ENCODE results near the gene FBLN7.

The FBLN7 gene

DNA sequence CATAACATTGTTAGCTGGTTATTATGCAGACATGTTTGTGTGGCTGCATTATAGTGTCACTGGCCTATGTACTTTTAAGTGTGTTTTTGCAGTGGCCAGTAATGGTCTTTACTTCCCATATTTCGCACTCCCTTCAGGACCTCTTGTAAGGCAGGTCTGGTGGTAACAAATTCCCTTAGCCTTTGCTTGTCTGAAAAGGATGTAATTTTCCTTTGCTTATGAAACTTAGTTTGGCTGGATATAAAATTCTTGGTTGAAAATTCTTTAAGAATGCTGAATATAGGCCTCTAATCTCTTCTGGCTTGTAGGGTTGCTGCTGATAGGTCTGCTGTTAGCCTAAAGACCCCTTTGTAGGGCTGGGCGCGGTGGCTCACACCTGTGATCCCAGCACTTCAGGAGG lies 82.0 kb downstream of the FBLN7 start:
- DNase-seq (ENCODE audit: insufficient read length, low spot score) (no peak), FAIRE-seq (no peak)

- DNase-seq (ENCODE audit: insufficient read length, low spot score): no peak
- no peak for FAIRE-seq
Observed at GRCh38 chr2:112220831-112221230, 82.6 kb downstream of the FBLN7 start.

- FAIRE-seq (peak; percentile 67), DNase-seq (ENCODE audit: insufficient read length, low spot score) (no peak)
Observed at GRCh38 chr2:112229348-112229747, 91.2 kb downstream of the FBLN7 start.

DNA sequence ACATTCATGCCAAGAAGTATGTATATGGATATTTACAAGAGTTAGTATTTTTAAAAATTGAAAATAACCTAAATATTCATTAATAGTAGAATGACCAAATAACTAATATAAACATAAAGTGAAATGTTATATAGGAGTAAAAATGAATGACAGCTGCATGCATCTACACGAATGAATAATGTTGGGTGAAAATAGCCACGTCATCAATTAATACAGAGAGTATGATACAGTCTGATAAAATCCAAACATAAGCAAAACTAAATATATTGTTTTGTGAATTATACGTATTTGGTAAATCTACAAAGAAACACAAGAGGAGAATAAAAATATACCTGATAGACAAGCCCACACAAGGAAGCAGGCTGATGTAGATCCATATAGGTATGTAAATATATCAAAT lies 92.2 kb downstream of the FBLN7 start:
- FAIRE-seq: no peak

More for the DNA sequence above, 92.2 kb downstream of the FBLN7 start:
- DNase-seq (ENCODE audit: insufficient read length, low spot score): no peak

Data from HTR-8/SVneo (cell line).